Measurements from ENCODE around the gene NDUFS6.

- TF ChIP-seq GATA2 (IDR thresholded peaks at IDR 0.05; ENCODE audit: low read depth, low read length) (no peak), GATA3 (IDR thresholded peaks at IDR 0.05; ENCODE audit: low read depth, low read length) (no peak)
Observed at GRCh38 chr5:1836176-1836890, 35.1 kb downstream of the NDUFS6 start.

Data from SH-SY5Y (cell line).